ENCODE results near the gene ZDHHC11B. TPM values are rescaled to one million over a fixed set of nuclear protein-coding genes. Genes with fewer than 3 reads are reported as not detected.
A peak's percentile ranks its signal among the peaks of the same experiment; 100 is the strongest.
"Not testable (repeated sequence)": the region's sequence is repeated elsewhere in the genome, so short reads cannot be mapped to it uniquely, and the experiment has no call there.

Gene ZDHHC11B
- total and polyA plus RNA-seq, 2 of the 13 experiments (the other 11 are each of a cell fraction or from before 2014, with no cell fraction given), result 0.11 to 0.12 TPM

DNA sequence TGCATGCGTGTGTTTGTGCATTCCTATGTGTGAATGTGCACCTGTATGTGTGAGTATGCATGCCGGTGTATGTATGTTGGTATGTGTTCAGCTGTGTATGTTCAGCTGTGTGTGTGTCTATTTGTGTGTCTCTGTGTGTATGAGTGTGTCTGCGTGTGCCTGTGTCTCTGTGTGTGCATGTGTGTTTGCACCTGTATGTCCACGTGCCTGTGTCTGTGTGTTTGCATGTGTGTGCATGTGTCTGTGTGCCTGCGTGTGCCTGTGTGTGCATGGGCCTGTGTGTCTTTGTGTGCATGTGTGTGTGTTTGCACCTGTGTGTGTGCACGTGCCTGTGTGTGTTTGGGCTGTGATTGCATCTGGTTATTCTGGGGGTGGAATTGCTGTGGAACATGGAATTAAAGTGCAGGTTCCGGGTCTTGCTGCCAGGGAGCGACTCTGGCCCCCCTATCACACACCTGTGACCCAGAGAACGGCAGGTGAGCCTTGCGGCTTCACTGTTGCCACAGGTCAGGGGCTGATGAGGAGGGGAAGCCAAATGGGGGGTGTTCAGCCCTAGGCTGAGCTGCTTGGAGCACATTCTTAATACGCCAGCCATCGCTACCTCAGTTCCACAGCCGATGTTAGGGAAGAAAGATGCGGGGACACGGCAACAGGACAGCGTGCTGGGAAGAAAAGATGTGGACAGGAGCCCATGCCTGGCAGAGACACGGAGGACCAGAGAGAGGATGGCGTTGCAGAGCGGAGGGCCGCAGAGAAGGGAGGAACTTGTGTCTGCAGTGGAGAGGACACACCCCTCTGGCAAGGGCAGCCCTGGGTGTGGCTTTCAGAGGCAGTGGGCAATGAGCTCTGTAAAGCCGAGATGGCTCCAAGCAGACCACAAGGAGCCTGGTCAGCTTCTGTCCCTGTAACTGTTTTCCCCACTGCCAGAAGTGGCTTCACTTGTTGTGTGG lies 87.5 kb downstream of the ZDHHC11B start:
- H3K9ac ChIP-seq (ENCODE audit: insufficient read depth, low read depth, low read length); in situ Hi-C loops (cut with HindIII; ENCODE audit: extremely low pct_ligation_motif_present, low pct_unique_long_range_greater_than_20kb); H3K79me2 ChIP-seq (ENCODE audit: insufficient read depth, low read length); H4K20me1 ChIP-seq (ENCODE audit: insufficient read depth, low read length); BruUV-seq (replicated peaks); H3K4me1 ChIP-seq (ENCODE audit: insufficient read depth, low read length); H3K36me3 ChIP-seq (replicated peaks in 1 of 2; ENCODE audit: control insufficient read depth in 1 of 2, insufficient read depth in 2 of 2, low read length in 2 of 2); ATAC-seq; POLR2A ChIA-PET; intact Hi-C loops (cut with micrococcal nuclease; ENCODE audit: unreplicated experiment); H3K4me3 ChIP-seq (replicated peaks in 1 of 3; ENCODE audit: insufficient read depth in 1 of 3, low read depth in 2 of 3, low read length in 3 of 3); CTCF ChIA-PET (ENCODE audit: low intra/inter-chr PET ratio, low total read pairs); H3K27ac ChIP-seq (ENCODE audit: extremely low read length, insufficient read depth, low read length); H3K4me2 ChIP-seq (ENCODE audit: low read depth, low read length); FAIRE-seq; DNase-seq (ENCODE audit: low spot score); H2AFZ ChIP-seq (ENCODE audit: low read length); H3K9me3 ChIP-seq (ENCODE audit: low read length): not testable (repeated sequence)
- TF ChIP-seq, protein P1, sequence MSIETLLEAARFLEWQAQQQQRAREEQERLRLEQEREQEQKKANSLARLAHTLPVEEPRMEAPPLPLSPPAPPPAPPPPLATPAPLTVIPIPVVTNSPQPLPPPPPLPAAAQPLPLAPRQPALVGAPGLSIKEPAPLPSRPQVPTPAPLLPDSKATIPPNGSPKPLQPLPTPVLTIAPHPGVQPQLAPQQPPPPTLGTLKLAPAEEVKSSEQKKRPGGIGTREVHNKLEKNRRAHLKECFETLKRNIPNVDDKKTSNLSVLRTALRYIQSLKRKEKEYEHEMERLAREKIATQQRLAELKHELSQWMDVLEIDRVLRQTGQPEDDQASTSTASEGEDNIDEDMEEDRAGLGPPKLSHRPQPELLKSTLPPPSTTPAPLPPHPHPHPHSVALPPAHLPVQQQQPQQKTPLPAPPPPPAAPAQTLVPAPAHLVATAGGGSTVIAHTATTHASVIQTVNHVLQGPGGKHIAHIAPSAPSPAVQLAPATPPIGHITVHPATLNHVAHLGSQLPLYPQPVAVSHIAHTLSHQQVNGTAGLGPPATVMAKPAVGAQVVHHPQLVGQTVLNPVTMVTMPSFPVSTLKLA (IDR thresholded peaks at IDR 0.05), result peak; percentile 60
- WGBS (ENCODE audit: low lambda C conversion rate), result 39% methylated on average over 9 of the region's 21 CpGs
- peaks cover 3 to 14% of the 10 kb centered on the region in 2 experiments; a peak in 3 of 5 replicates for H3K27me3 ChIP-seq (ENCODE audit: control insufficient read depth in 1 of 2, insufficient read depth in 2 of 2, low read length in 2 of 2)

- CTCF ChIA-PET (ENCODE audit: low intra/inter-chr PET ratio, low total read pairs); H4K20me1 ChIP-seq (ENCODE audit: insufficient read depth, low read length); H2AFZ ChIP-seq (ENCODE audit: low read length); H3K36me3 ChIP-seq (replicated peaks in 1 of 2; ENCODE audit: control insufficient read depth in 1 of 2, insufficient read depth in 2 of 2, low read length in 2 of 2); H3K4me3 ChIP-seq (replicated peaks in 1 of 3; ENCODE audit: insufficient read depth in 1 of 3, low read depth in 2 of 3, low read length in 3 of 3); intact Hi-C loops (cut with micrococcal nuclease; ENCODE audit: unreplicated experiment); H3K9me3 ChIP-seq (ENCODE audit: low read length); H3K9ac ChIP-seq (ENCODE audit: insufficient read depth, low read depth, low read length); H3K4me2 ChIP-seq (ENCODE audit: low read depth, low read length); H3K27ac ChIP-seq (ENCODE audit: extremely low read length, insufficient read depth, low read length); DNase-seq (ENCODE audit: low spot score); ATAC-seq; FAIRE-seq; BruUV-seq (replicated peaks); H3K4me1 ChIP-seq (ENCODE audit: insufficient read depth, low read length); H3K79me2 ChIP-seq (ENCODE audit: insufficient read depth, low read length); POLR2A ChIA-PET; in situ Hi-C loops (cut with HindIII; ENCODE audit: extremely low pct_ligation_motif_present, low pct_unique_long_range_greater_than_20kb): not testable (repeated sequence)
- WGBS (ENCODE audit: low lambda C conversion rate), result no CpG with 5 or more reads among the region's 8 CpGs
- H3K27me3 ChIP-seq (ENCODE audit: control insufficient read depth in 1 of 2, insufficient read depth in 2 of 2, low read length in 2 of 2), result peaks cover 3 to 14% of the 10 kb centered on the region in 2 experiments; a peak in 3 of 5 replicates
These were observed 88.3 kb downstream of the ZDHHC11B start for GRCh38 chr5:696191-696590.

DNA sequence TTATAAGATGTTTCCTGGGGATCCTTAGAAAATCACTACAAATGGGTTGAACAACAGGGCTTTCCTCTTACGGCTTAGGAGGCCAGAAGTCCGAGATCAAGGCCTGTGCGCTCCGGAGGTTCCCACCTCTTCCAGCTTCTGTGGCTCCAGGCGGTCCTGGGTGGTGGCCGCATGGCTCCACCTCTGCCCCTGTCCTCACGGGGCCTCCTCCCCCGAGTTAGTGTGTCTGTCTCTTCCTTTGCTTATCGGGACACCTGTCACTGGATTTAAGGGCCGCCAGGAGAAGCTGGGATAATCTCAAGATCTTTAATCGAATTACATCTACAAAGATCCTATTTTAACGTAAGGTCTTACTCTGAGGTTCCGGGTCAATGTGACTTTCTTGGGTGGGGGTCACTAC lies 89.1 kb downstream of the ZDHHC11B start:
- POLR2A ChIA-PET; DNase-seq (ENCODE audit: low spot score); H3K4me1 ChIP-seq (ENCODE audit: insufficient read depth, low read length); H2AFZ ChIP-seq (ENCODE audit: low read length); ATAC-seq; H3K4me2 ChIP-seq (ENCODE audit: low read depth, low read length); H3K4me3 ChIP-seq (replicated peaks in 1 of 3; ENCODE audit: insufficient read depth in 1 of 3, low read depth in 2 of 3, low read length in 3 of 3); intact Hi-C loops (cut with micrococcal nuclease; ENCODE audit: unreplicated experiment); FAIRE-seq; H4K20me1 ChIP-seq (ENCODE audit: insufficient read depth, low read length); H3K27ac ChIP-seq (ENCODE audit: extremely low read length, insufficient read depth, low read length); H3K9ac ChIP-seq (ENCODE audit: insufficient read depth, low read depth, low read length); in situ Hi-C loops (cut with HindIII; ENCODE audit: extremely low pct_ligation_motif_present, low pct_unique_long_range_greater_than_20kb); BruUV-seq (replicated peaks); H3K79me2 ChIP-seq (ENCODE audit: insufficient read depth, low read length); H3K9me3 ChIP-seq (ENCODE audit: low read length); H3K36me3 ChIP-seq (replicated peaks in 1 of 2; ENCODE audit: control insufficient read depth in 1 of 2, insufficient read depth in 2 of 2, low read length in 2 of 2); CTCF ChIA-PET (ENCODE audit: low intra/inter-chr PET ratio, low total read pairs): not testable (repeated sequence)
- H3K27me3 ChIP-seq (ENCODE audit: control insufficient read depth in 1 of 2, insufficient read depth in 2 of 2, low read length in 2 of 2), result peaks cover 3 to 14% of the 10 kb centered on the region in 2 experiments; a peak in 3 of 5 replicates
- WGBS (ENCODE audit: low lambda C conversion rate), result no CpG with 5 or more reads among the region's 13 CpGs

- DNase-seq (ENCODE audit: low spot score); POLR2A ChIA-PET; H2AFZ ChIP-seq (ENCODE audit: low read length); H3K9me3 ChIP-seq (ENCODE audit: low read length); H3K36me3 ChIP-seq (replicated peaks in 1 of 2; ENCODE audit: control insufficient read depth in 1 of 2, insufficient read depth in 2 of 2, low read length in 2 of 2); in situ Hi-C loops (cut with HindIII; ENCODE audit: extremely low pct_ligation_motif_present, low pct_unique_long_range_greater_than_20kb); FAIRE-seq; H3K9ac ChIP-seq (ENCODE audit: insufficient read depth, low read depth, low read length); H4K20me1 ChIP-seq (ENCODE audit: insufficient read depth, low read length); intact Hi-C loops (cut with micrococcal nuclease; ENCODE audit: unreplicated experiment); H3K79me2 ChIP-seq (ENCODE audit: insufficient read depth, low read length); H3K4me2 ChIP-seq (ENCODE audit: low read depth, low read length); BruUV-seq (replicated peaks); H3K27ac ChIP-seq (ENCODE audit: extremely low read length, insufficient read depth, low read length); CTCF ChIA-PET (ENCODE audit: low intra/inter-chr PET ratio, low total read pairs); H3K4me1 ChIP-seq (ENCODE audit: insufficient read depth, low read length): not testable (repeated sequence)
- peak overlapping the region in 1 of 3 experiments; percentile 59; a peak in 2 of 6 replicates for H3K4me3 ChIP-seq (replicated peaks in 1 of 3; ENCODE audit: insufficient read depth in 1 of 3, low read depth in 2 of 3, low read length in 3 of 3)
- WGBS (ENCODE audit: low lambda C conversion rate), result no CpG with 5 or more reads among the region's 22 CpGs
- peak; percentile 6 for ATAC-seq
- H3K27me3 ChIP-seq (ENCODE audit: control insufficient read depth in 1 of 2, insufficient read depth in 2 of 2, low read length in 2 of 2), result peaks cover 3 to 14% of the 10 kb centered on the region in 2 experiments; a peak in 3 of 5 replicates
These were observed 90.5 kb downstream of the ZDHHC11B start for GRCh38 chr5:694042-694431.
